OCI-M2 (cell line): ENCODE results near the gene HNRNPA2B1.
"Not testable (repeated sequence)": the region's sequence is repeated elsewhere in the genome, so short reads cannot be mapped to it uniquely, and the experiment has no call there.

Experiments used
- DNase-seq: peaks from one replicate; lab custom pipeline; 2025; ENCODE audit not compliant: unreplicated experiment; lab: John Stamatoyannopoulos, UW

The HNRNPA2B1 gene

GRCh38 chr7:26185131-26185843 is 15.3 kb downstream of the HNRNPA2B1 start:
- no peak for DNase-seq

- not testable (repeated sequence) for DNase-seq
These were observed 16.1 kb downstream of the HNRNPA2B1 start for GRCh38 chr7:26184281-26185101.

- DNase-seq: no peak
These were observed 16.8 kb downstream of the HNRNPA2B1 start for GRCh38 chr7:26183545-26184280.

DNA sequence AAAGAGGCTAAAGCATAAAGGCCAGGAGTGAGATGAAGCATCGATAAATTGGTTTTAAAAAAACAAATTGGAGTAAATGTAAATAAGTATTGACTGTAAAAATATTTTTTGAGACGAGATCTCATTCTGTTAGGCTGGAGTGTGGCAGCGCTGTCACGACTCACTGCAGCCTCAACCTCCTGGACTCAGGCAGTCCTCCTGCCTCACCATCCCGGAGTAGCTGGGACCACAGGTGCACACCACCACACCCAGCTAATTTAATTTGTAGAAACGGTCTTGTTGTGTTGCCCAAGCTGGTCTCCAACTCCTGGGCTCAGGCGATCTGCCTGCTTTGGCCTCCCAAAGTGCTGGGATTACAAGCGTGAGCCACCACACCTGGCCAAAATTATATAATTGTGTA is 17.8 kb downstream of the HNRNPA2B1 start:
- no peak for DNase-seq

DNA sequence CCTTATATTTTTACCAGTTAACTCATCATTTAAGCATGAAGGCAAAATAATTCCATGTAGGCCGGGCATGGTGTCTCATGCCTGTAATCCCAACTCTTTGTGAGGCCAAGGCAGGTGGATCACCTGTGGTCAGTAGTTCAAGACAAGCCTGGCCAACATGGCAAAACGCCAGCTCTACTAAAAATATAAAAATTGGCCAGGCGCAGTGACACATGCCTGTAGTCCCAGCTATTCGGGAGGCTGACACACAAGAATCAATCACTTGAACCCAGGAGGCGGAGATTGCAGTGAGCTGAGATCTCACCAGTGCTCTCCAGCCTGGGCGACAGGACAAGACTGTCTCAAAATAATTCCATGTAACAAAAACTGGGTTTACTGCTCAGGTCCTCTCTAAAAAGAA is 18.3 kb downstream of the HNRNPA2B1 start:
- DNase-seq: no peak

GRCh38 chr7:26181474-26182227 is 18.9 kb downstream of the HNRNPA2B1 start:
- DNase-seq: no peak

DNA sequence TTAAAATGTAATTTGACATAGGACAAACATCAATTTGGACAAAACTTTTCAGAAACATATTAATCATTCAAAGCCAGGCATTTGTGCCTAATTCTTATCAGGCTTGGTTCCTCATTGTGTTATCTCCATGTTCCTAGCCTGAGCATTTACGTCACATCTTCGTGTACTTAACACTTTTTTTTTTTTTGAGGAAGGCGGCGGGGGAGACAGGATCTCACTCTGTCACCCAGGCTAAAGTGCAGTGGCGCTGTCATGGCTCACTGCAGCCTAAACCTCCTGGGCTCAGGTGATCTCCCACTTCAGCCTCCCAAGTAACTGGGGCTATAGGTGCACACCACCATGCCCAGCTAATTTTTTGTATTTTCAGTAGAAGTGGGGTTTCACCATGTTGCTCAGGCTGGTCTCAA is 19.8 kb downstream of the HNRNPA2B1 start:
- no peak for DNase-seq

DNA sequence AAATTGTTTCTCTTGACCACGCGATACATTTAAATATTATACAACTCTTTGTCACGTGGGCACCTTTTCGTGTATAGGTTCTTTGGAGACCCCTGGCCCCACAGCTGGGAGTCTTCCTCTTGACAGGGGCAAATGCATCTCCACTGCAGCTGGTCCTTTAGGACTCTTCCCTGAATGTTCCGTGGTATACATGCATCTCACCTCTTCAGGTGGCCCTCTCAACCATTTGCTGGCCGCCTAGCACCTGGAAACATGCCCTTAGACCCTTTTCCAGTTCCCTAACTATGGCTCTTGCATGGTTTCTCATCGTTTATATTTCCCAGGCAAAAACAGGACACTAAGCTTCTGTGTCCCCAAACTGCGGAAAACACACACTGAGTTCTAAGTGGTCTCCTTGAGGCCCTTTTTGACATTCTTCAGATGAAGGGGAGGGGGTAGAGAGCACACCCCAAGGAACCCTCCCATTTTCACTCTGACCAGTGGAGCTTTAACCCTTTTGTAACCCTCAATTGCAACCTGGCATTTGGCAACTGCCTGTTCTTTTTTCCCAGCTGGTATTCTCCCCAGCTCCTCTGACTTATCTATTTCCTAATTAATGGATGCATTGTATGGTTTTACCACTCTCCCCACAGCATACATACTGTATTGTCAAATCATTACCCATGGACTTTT is 20.6 kb downstream of the HNRNPA2B1 start:
- DNase-seq: no peak

DNA sequence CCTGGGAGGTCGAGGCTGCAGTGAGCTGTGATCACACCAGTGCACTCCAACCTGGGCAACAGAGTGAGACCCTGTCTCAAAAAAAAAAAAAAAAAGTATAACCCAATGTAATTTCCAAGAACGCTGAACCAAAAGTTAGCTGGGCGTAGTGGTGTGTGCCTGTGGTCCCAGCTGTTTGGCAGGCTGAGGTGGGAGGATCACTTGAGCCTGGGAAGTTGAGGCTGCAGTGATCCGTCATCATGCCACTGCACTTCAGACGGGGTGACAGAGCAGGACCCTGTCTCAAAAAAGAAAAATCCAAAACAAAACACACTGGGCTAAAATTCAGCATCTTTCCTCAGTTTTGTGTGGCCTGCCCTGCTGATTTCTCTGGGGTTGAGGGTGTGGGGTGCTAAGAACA is 21.1 kb downstream of the HNRNPA2B1 start:
- no peak for DNase-seq

DNA sequence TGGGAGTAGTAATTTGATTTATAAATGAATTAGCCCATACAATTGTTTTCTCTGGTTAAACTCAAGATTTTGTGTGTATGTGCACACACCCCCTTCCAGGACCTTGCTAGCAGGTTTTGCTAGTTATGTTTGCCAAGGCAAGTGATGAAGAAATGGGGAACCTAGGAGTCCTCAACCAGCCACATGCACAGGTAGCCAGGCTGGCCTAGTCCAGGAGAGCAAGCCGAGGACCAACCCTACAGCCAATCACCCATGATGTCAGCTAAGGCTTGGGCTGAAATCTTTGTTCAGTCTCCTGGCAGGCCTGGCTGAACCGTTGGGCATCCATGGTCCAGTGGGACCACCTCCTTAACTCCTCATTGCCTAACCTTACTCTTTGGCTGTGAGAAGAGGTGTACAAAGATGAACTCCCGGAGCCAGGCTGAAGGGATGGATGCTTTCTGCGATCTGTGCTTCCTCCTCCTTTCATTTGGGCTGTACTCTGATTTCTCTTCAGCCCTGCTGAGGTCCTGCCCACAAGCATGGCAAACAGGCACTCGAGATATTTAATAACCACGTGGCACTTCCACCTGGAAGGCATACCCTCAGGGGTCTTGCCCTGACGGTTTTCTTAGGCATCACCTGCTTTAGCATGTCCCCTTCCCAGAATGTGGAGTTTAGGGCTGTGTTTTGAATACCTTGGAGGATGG is 22.1 kb downstream of the HNRNPA2B1 start:
- DNase-seq: no peak

DNA sequence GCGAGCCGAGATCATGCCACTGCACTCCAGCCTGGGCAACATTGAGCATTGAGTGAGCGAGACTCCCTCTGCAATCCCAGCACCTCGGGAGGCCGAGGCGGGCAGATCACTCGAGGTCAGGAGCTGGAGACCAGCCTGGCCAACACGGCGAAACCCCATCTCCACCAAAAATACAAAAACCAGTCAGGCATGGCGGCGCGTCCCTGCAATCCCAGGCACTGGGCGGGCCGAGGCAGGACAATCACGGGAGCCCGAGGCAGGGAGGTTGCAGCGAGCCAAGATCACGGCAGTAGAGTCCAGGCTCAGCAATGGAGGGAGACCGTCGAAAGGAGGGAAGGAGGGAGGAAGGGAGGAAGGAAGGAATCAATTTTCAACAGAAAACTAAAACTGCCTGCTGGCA is 23.3 kb downstream of the HNRNPA2B1 start:
- DNase-seq: not testable (repeated sequence)

- DNase-seq: not testable (repeated sequence)
These were observed 23.9 kb downstream of the HNRNPA2B1 start for GRCh38 chr7:26176696-26177095.

DNA sequence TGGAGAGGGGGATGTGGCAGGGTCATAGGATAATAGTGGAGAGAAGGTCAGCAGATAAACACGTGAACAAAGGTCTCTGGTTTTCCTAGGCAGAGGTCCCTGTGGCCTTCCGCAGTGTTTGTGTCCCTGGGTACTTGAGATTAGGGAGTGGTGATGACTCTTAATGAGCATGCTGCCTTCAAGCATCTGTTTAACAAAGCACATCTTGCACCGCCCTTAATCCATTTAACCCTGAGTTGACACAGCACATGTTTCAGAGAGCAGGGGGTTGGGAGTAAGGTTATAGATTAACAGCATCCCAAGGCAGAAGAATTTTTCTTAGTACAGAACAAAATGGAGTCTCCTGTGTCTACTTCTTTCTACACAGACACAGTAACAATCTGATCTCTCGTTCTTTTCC is 24.6 kb downstream of the HNRNPA2B1 start:
- DNase-seq: not testable (repeated sequence)

DNA sequence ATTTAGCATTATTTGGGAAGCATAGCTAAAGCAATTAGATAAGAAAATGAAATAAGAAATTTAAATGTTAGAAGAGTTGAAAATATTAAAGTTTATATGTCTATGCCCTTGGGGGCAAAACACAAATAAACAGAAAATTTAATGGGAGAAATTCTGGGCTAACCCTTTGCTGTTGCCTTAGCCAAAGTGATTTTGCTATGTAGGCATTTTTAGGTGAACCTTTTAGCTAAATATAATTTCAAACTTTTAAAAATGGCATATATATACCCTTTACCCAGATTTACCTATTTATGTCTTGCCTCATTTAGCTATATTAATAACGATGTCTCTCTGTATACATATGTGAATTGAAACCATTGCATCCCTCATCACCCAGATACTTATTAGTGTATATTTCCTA is 28.5 kb downstream of the HNRNPA2B1 start:
- DNase-seq: no peak

- DNase-seq: no peak
These were observed 28.9 kb downstream of the HNRNPA2B1 start for GRCh38 chr7:26171601-26172000.

DNA sequence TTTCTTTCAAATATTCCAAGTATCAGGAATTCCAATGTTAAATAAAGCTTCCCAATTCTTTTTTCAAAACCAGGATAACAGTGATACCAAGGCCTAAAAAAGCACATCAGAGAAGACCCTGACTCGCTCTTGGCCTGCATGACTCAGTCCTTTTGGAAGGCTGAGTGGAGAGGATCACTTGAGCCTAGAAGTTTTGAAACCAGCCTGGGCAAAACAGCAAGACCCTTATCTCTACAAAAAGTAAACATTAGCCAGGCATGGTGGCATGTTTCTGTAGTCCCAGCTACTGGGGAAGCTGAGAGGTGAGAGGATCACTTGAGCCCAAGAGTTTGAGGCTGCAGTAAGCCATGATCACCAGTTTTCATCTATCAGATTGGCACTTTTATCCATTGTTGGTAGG is 29.9 kb downstream of the HNRNPA2B1 start:
- no peak for DNase-seq

DNA sequence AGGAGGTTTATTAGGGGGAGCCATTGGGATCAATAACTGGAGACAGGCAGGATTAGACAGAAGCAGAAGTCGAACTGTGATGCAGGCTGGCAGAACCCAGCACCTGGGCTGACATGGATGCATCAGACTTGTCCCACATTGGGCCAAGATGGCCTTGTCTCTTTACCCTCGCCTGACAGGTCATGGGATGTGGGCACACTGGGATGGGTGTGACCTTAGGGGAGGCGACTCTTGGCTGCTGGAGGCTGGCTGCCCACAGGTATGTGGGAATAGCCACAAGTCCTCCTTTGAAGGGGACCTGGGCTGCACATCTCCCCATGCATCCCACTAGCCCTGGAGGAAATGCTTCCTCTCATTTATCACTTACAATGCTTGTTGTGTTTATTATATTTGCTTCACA is 31.3 kb downstream of the HNRNPA2B1 start:
- DNase-seq: no peak

DNA sequence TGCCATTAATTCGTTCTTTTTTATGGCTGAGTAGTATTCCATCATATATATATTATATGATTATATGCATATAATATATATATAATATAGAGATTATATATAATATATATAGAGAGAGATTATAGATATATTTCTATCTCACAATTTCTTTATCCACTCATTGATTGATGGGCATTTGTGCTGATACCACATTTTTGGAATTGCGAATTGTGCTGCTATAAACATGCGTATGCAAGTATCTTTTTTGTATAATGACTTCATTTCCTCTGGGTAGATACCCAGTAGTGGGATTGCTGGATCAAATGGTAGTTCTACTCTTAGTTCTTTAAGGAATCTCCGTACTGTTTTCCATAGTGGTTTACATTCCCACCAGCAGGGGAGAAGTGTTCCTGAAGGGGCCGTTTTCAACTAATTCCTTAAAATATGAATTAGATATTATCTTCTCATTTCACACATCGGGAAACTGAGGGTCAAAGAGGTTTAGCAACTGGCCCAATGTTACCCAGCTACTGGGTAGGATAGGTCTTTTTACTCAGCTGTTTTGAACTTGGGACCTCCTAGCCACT is 32.0 kb downstream of the HNRNPA2B1 start:
- no peak for DNase-seq

DNA sequence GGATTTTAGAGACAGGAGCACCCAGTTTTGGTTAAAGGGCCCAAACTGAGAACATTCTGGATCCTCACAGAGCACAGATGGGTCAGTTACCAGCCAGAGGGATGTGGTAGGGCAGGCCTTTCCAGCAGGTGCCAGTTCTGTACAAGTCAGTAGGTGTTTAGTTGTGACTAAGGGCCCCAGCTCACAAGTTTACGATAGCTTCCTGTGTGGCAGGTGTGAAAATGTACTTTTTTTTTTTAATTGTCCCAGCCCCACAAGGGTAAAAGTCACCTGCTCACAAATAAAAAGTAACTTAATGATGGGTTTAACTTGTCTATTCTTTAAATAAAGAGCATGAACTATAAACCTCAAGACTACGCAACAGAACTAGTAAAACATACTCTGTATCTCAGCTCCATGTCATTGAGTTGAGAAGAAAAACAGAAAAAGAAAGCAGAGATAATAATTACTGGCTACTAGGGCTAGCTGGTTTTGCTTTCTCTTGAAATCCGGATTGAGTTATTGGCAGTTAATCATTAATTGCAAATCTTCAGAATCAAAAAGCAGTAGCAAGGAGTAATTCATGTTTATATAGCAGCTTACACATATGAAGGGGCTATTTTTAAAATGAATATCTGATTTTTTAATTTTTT is 33.1 kb downstream of the HNRNPA2B1 start:
- no peak for DNase-seq
